ENCODE results near the gene GPD1.
"Not testable (repeated sequence)": the region's sequence is repeated elsewhere in the genome, so short reads cannot be mapped to it uniquely, and the experiment has no call there.

The GPD1 gene

GRCh38 chr12:50120521-50120920 lies 16.7 kb downstream of the GPD1 start:
- FAIRE-seq = no peak
- DNase-seq (ENCODE audit: insufficient read length, low spot score) = no peak

GRCh38 chr12:50120953-50121352 lies 17.1 kb downstream of the GPD1 start:
- DNase-seq (ENCODE audit: insufficient read length, low spot score) (no peak), FAIRE-seq (no peak)

- DNase-seq (ENCODE audit: insufficient read length, low spot score) (no peak), FAIRE-seq (no peak)
Measured at GRCh38 chr12:50121641-50122040, 17.8 kb downstream of the GPD1 start.

- DNase-seq (ENCODE audit: insufficient read length, low spot score) = no peak
- FAIRE-seq = no peak
Measured at GRCh38 chr12:50123203-50123602, 19.4 kb downstream of the GPD1 start.

GRCh38 chr12:50127546-50127945 lies 23.7 kb downstream of the GPD1 start:
- DNase-seq (ENCODE audit: insufficient read length, low spot score) (no peak), FAIRE-seq (no peak)

GRCh38 chr12:50129290-50129689 lies 25.5 kb downstream of the GPD1 start:
- no peak for FAIRE-seq
- DNase-seq (ENCODE audit: insufficient read length, low spot score) = no peak

GRCh38 chr12:50132505-50133135 lies 28.8 kb downstream of the GPD1 start:
- DNase-seq (ENCODE audit: insufficient read length, low spot score) = no peak

GRCh38 chr12:50142993-50143392 lies 39.2 kb downstream of the GPD1 start:
- FAIRE-seq (no peak), DNase-seq (ENCODE audit: insufficient read length, low spot score) (no peak)

More at GRCh38 chr12:50132505-50133135, 28.8 kb downstream of the GPD1 start:
- FAIRE-seq = peak; percentile 18

- DNase-seq (ENCODE audit: insufficient read length, low spot score) = no peak
- FAIRE-seq = no peak
Measured at GRCh38 chr12:50145439-50145838, 41.6 kb downstream of the GPD1 start.

GRCh38 chr12:50147281-50147680 lies 43.5 kb downstream of the GPD1 start:
- no peak for DNase-seq (ENCODE audit: insufficient read length, low spot score)
- no peak for FAIRE-seq

- not testable (repeated sequence) for FAIRE-seq; DNase-seq (ENCODE audit: insufficient read length, low spot score)
Measured at GRCh38 chr12:50148011-50148410, 44.2 kb downstream of the GPD1 start.

GRCh38 chr12:50149311-50149710 lies 45.5 kb downstream of the GPD1 start:
- DNase-seq (ENCODE audit: insufficient read length, low spot score) (no peak), FAIRE-seq (no peak)

- DNase-seq (ENCODE audit: insufficient read length, low spot score) (no peak), FAIRE-seq (peak; percentile 23)
Measured at GRCh38 chr12:50151047-50151687, 47.4 kb downstream of the GPD1 start.

GRCh38 chr12:50154947-50155346 lies 51.1 kb downstream of the GPD1 start:
- not testable (repeated sequence) for FAIRE-seq; DNase-seq (ENCODE audit: insufficient read length, low spot score)

GRCh38 chr12:50156641-50157040 lies 52.8 kb downstream of the GPD1 start:
- no peak for FAIRE-seq
- DNase-seq (ENCODE audit: insufficient read length, low spot score) = no peak

GRCh38 chr12:50157259-50157658 lies 53.5 kb downstream of the GPD1 start:
- FAIRE-seq = no peak
- no peak for DNase-seq (ENCODE audit: insufficient read length, low spot score)

GRCh38 chr12:50160643-50161042 lies 56.8 kb downstream of the GPD1 start:
- DNase-seq (ENCODE audit: insufficient read length, low spot score) (no peak), FAIRE-seq (no peak)
